OCI-LY3 (cell line): ENCODE results near the gene POLRMT.

ENCODE experiments used
- H2AFZ ChIP-seq: fragments of 200-600, 300-600 bp; shearing (Covaris generic); 2 replicates; pipeline ENCODE4 v1.6.0; 2014; ENCODE audit warnings: antibody characterized with exemption, low read depth, low read length
- H3K27ac ChIP-seq: fragments of 200-600, 300-600 bp; sonication (generic); 2 replicates; pipeline ENCODE4 v1.5.1; 2014; ENCODE audit warnings: mild to moderate bottlenecking, low read length, moderate library complexity, mixed read lengths
- H3K27me3 ChIP-seq: fragments of 200-600, 300-600 bp; sonication (generic); 2 replicates; pipeline ENCODE4 v1.6.1; 2014; ENCODE audit warnings: low read depth, low read length, mixed read lengths
- H3K36me3 ChIP-seq: fragments of 200-600, 300-600 bp; sonication (generic); replicated peaks from 2 replicates; pipeline ENCODE3; 2014; ENCODE audit warnings: low read depth, low read length, mixed read lengths
- H3K4me1 ChIP-seq: fragments of 300-600, 200-600 bp; sonication (generic); 2 replicates; pipeline ENCODE4 v1.6.1; 2014; ENCODE audit warnings: low read length, mixed read lengths
- H3K4me2 ChIP-seq: fragments of 200-600, 300-600 bp; sonication (generic); 2 replicates; pipeline ENCODE4 v1.6.1; 2014; ENCODE audit warnings: low read length, mixed read lengths
- H3K4me3 ChIP-seq: fragments of 300-600, 200-600 bp; sonication (generic); 2 replicates; pipeline ENCODE4 v1.5.1; 2014; ENCODE audit warnings: antibody characterized with exemption, mild to moderate bottlenecking, low read length, moderate library complexity
- H3K79me2 ChIP-seq: fragments of 300-600, 200-600 bp; shearing (Covaris generic); 2 replicates; pipeline ENCODE4 v1.6.1; 2014; ENCODE audit warnings: mild to moderate bottlenecking, low read length, mixed read lengths
- H3K9ac ChIP-seq: fragments of 300-600, 200-600 bp; shearing (Covaris generic); 2 replicates; pipeline ENCODE4 v1.6.0; 2014; ENCODE audit warnings: mild to moderate bottlenecking, low read length, moderate library complexity
- H3K9me3 ChIP-seq: fragments of 200-600, 300-600 bp; shearing (Covaris generic); 2 replicates; pipeline ENCODE4 v1.6.1; 2014; ENCODE audit warnings: low read length, mixed read lengths; ENCODE audit not compliant: insufficient read depth
- H4K20me1 ChIP-seq: fragments of 200-600, 300-600 bp; sonication (generic); 2 replicates; pipeline ENCODE4 v1.6.1; 2016; ENCODE audit warnings: low read length, mixed read lengths; ENCODE audit not compliant: insufficient read depth
- CTCF ChIP-seq: fragments of 200-600, 300-600 bp; sonication (generic); IDR thresholded peaks from 2 replicates; pipeline ENCODE4 v1.5.1; 2014; ENCODE audit warnings: antibody characterized with exemption, low read length, low read depth
- EZH2phosphoT487 ChIP-seq: fragments of 200-600 bp; shearing (Covaris generic); IDR thresholded peaks from 2 replicates; pipeline ENCODE4 v1.6.1; 2018; ENCODE audit warnings: antibody characterized with exemption, mixed run types, low read depth

Gene POLRMT

DNA sequence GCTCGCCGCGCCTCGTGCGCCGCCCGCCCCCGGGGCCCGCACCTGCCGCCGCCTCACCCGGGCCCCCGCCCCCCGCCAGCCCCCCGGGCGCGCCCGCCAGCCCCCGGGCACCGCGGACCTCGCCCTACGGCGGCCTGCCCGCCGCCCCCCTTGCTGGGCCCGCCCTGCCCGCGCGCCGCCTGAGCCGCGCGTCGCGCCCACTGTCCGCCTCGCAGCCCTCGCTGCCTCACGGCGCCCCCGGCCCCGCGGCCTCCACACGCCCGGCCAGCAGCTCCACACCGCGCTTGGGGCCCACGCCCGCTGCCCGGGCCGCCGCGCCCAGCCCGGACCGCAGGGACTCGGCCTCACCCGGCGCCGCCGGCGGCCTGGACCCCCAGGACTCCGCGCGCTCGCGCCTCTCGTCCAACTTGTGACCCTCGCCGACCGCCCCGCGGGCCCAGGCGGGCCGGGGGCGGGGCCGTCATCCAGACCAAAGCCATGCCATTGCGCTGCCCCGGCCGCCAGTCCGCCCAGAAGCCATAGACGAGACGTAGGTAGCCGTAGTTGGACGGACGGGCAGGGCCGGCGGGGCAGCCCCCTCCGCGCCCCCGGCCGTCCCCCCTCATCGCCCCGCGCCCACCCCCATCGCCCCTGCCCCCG is 17.2 kb downstream of the POLRMT start:
- TF ChIP-seq EZH2phosphoT487 (no peak), CTCF (no peak)
- Histone ChIP-seq H3K27me3 (no peaks in the 10 kb centered on the region), H3K27ac (no peak overlapping the region), H3K9me3 (no peaks in the 10 kb centered on the region), H3K4me2 (no peak overlapping the region), H3K4me3 (no peak overlapping the region), H3K36me3 (peaks cover 38% of the 10 kb centered on the region), H4K20me1 (no peaks in the 10 kb centered on the region), H3K79me2 (no peaks in the 10 kb centered on the region), H3K9ac (no peak overlapping the region), H2AFZ (no peak overlapping the region), H3K4me1 (no peaks in the 10 kb centered on the region)

DNA sequence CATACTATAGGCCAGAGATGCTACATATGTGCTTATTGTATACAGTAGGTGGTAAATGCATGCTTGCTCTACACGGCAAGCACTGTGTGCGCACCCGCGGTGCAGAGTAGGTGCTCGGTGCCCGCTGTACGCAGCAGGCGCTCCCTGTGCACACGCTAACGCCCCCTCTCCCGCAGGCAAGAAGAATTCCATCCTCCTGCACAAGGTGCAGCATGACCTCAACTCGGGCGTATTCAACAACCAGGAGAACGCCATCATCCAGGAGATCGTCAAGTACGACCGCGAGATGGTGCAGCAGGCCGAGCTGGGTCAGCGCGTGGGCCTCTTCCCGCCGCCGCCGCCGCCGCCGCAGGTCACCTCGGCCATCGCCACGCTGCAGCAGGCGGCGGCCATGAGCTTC is 17.7 kb downstream of the POLRMT start:
- Histone ChIP-seq H3K4me2 (no peak overlapping the region), H3K9ac (no peak overlapping the region), H3K27me3 (no peaks in the 10 kb centered on the region), H3K4me3 (no peak overlapping the region), H3K27ac (no peak overlapping the region), H3K9me3 (no peaks in the 10 kb centered on the region), H3K36me3 (peaks cover 41% of the 10 kb centered on the region), H3K79me2 (no peaks in the 10 kb centered on the region), H3K4me1 (no peaks in the 10 kb centered on the region), H4K20me1 (no peaks in the 10 kb centered on the region), H2AFZ (no peak overlapping the region)
- TF ChIP-seq CTCF (no peak), EZH2phosphoT487 (no peak)

GRCh38 chr19:613732-614567 is 19.4 kb downstream of the POLRMT start:
- Histone ChIP-seq H3K79me2 (no peaks in the 10 kb centered on the region), H3K27ac (no peak overlapping the region), H3K36me3 (peaks cover 34% of the 10 kb centered on the region), H3K4me1 (peaks cover 10% of the 10 kb centered on the region; the same call in 1 of the 2 replicates), H3K4me2 (no peak overlapping the region), H2AFZ (no peak overlapping the region), H3K4me3 (no peak overlapping the region), H3K27me3 (no peaks in the 10 kb centered on the region), H3K9ac (no peak overlapping the region), H3K9me3 (no peaks in the 10 kb centered on the region), H4K20me1 (no peaks in the 10 kb centered on the region)
- TF ChIP-seq EZH2phosphoT487 (no peak), CTCF (no peak)

- Histone ChIP-seq H3K27ac (no peak overlapping the region), H3K79me2 (no peaks in the 10 kb centered on the region), H2AFZ (no peak overlapping the region), H3K27me3 (no peaks in the 10 kb centered on the region), H3K36me3 (peaks cover 27% of the 10 kb centered on the region), H3K9ac (no peak overlapping the region), H3K9me3 (no peaks in the 10 kb centered on the region), H3K4me3 (no peak overlapping the region), H3K4me1 (peaks cover 12% of the 10 kb centered on the region; the same call in 1 of the 2 replicates), H4K20me1 (no peaks in the 10 kb centered on the region), H3K4me2 (no peak overlapping the region)
- no peak for TF ChIP-seq CTCF
- TF ChIP-seq EZH2phosphoT487: no peak
Observed at GRCh38 chr19:612941-613340, 20.4 kb downstream of the POLRMT start.
